Activated naive CD4-positive, alpha-beta T cell treated with anti-CD3 and anti-CD28 coated beads, Interleukin-2, amount 10 ng/mL, durations not matched to agents 7 days and 5 days (primary cell): ENCODE results near the gene SH3BP2.

Source experiments
- CTCF ChIA-PET: fragments of 350-600 bp; sonication (Branson Sonifier 250); formaldehyde crosslinking; loops from one replicate; lab custom pipeline; 2021; ENCODE audit warnings: antibody characterized with exemption; lab: Charles Lee
- DNase-seq: peaks from one replicate; pipeline ENCODE4 v3.0.0-alpha.2; 2020
- H3K27ac Mint-ChIP-seq: one replicate; pipeline ENCODE4 v1.8.0; 2021; ENCODE audit warnings: mild to moderate bottlenecking, moderate library complexity, mixed read lengths
- H3K27me3 Mint-ChIP-seq: one replicate; pipeline ENCODE4 v1.8.0; 2021; ENCODE audit warnings: mild to moderate bottlenecking, mixed read lengths
- H3K36me3 Mint-ChIP-seq: one replicate; pipeline ENCODE4 v1.8.0; 2021; ENCODE audit warnings: mixed read lengths
- H3K4me1 Mint-ChIP-seq: one replicate; pipeline ENCODE4 v1.8.0; 2021; ENCODE audit warnings: mixed read lengths
- H3K4me3 Mint-ChIP-seq: one replicate; pipeline ENCODE4 v1.8.0; 2021; ENCODE audit warnings: mild to moderate bottlenecking, moderate library complexity, mixed read lengths
- H3K9me3 Mint-ChIP-seq: one replicate; pipeline ENCODE4 v1.8.0; 2021; ENCODE audit warnings: mixed read lengths

Gene SH3BP2

DNA sequence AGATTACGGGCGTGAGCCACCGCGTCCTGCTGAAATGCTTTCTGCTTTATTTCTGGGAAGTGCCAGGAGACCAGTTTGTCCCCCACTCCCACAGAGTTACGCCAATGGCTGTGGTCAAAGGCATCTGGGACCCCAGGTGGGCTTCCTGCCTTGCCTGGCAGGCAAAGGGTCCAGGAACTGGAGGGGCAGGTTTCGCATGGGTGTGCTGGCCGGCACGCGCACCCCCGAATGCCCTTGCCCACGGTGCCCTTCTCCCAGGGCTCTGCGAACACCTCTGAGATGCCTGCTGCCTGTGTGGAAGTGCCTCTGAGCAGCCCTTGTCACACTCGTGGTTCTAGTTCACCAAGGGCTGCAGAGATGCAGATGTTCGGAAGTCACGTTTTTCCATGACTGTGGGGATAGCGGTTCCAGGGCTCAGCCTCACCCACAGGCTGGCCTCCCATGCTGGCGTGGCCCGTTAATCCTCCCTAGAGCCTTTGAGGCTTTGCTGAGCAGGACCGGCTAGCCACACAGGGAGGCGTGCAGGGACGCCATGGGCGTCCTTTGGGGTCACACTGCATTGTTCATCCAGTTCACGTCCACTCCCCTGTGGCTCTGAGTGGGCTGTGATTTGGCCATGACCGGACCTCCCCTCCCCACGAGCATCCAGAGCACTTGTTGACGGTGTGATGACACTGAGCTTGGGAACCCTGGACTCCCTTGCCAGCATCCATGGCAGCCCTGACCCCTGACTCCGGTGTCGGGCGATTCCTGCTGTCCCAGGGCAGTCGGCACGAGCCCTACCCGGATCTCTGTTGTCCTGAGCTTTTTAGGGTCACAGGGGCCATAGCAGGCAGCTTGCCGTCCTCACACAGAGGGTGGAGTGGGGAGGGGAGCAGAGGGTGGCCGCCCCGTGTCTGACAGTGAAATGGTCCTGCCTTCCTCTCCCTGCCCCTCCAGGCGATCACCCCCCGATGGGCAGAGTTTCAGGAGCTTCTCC lies 38.0 kb downstream of the SH3BP2 start:
- H3K4me1 Mint-ChIP-seq = peaks cover 22% of the 10 kb centered on the region
- no peaks in the 10 kb centered on the region for H3K9me3 Mint-ChIP-seq
- peaks cover 43% of the 10 kb centered on the region for H3K36me3 Mint-ChIP-seq
- peak; percentile 15 for DNase-seq
- peak overlapping the region; percentile 42 for H3K27ac Mint-ChIP-seq
- H3K4me3 Mint-ChIP-seq = no peak overlapping the region
- no peaks in the 10 kb centered on the region for H3K27me3 Mint-ChIP-seq
- CTCF ChIA-PET = no interaction called here

DNA sequence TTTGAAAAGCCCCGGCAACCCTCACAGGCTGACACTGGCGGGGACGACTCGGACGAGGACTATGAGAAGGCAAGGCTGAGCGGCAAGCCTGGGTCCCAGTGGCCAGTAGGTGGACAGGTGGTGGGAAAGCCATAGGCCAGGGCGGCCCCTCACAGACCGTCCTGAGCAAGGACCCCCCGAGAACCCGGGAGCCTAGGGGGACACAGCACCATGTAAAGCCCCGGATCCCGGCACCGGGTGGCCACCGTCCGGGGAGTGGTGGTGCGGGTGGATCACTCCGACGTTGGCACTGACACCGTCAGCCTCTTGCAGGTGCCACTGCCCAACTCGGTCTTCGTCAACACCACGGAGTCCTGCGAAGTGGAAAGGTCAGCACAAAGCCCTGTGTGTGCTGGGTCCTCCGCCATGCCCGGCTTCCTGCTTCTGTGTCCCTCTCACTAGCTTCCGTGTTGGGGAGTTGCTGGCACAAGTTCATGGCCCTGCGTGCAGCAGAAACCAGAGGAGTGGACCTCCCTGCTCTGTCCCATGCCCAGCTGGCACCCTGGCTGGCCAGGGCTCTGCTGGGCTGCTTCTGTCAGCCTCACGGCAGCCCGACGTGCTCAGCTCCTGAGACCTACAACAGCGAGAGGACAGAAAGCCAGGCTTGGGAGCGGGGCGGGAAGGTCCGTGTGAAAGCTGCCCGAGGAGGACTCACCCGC lies 38.9 kb downstream of the SH3BP2 start:
- no peaks in the 10 kb centered on the region for H3K27me3 Mint-ChIP-seq
- no peak overlapping the region for H3K27ac Mint-ChIP-seq
- H3K4me1 Mint-ChIP-seq = peaks cover 29% of the 10 kb centered on the region
- peak; percentile 16 for DNase-seq
- H3K4me3 Mint-ChIP-seq = no peak overlapping the region
- H3K9me3 Mint-ChIP-seq = no peaks in the 10 kb centered on the region
- CTCF ChIA-PET = no interaction called here
- H3K36me3 Mint-ChIP-seq = peaks cover 39% of the 10 kb centered on the region

DNA sequence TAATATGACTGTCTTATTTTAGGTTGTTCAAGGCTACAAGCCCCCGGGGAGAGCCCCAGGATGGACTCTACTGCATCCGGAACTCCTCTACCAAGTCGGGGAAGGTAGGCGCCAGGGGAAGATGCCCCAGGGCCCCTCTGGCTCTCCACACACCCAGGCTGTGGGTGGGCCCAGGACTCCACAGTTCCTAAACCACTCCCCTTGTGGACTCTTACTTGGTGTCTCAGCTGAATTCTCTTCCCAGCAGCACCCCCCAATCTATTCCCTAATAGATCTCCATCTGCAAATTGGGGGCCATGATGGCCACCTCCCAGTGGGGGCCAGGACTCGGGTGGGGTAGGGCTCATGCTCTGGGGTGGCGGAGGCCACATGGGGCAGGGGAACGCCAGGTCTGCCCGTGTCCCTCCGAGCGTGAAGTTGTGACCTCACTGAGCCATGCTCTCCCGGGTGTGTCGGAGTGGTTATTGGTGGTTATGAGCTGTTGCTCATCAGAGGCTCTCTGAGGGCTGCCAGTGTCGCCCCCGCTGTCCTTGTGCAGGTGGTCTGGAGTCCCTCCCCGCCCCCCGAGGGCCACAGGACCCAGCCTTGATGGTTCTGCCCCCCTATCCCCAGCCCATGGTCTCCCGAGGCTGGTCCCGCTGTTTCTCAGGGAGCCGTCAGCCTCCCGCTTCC lies 39.6 kb downstream of the SH3BP2 start:
- CTCF ChIA-PET = no interaction called here
- H3K36me3 Mint-ChIP-seq = peaks cover 38% of the 10 kb centered on the region

DNA sequence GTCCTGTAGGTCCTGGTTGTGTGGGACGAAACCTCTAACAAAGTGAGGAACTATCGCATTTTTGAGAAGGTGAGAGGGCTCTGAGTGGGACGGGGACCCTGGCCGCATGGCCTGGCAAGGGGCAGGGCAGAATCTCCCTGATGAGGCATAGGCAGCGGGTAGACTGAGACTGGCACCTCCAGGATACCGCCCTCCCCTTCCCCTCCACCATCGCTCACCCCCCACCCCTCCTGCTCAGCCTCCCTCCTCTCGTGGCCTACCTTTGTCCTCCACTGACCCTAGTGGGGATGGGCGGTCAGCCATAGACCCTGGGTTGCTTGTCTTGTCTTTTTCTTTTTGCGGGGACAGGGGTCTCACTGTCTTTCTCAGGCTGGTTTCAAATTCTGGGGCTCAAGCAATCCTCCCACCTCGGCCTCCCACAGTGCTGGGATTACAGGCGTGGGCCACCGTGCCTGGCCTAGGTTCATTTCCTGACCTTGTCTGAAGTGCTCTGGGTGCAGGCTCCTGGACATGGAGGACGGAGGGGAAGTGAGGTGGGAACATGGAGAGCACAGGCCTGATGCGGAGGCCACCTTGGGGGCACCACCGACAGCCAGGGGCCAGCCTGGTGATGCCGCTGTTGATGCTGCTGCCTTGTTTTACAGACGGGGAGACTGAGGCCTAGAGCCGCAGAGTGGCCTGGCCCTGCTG lies 40.2 kb downstream of the SH3BP2 start:
- CTCF ChIA-PET = no interaction called here
- H3K4me1 Mint-ChIP-seq = peaks cover 42% of the 10 kb centered on the region
- no peak overlapping the region for H3K4me3 Mint-ChIP-seq
- peaks cover 42% of the 10 kb centered on the region for H3K36me3 Mint-ChIP-seq
- DNase-seq = no peak
- no peaks in the 10 kb centered on the region for H3K27me3 Mint-ChIP-seq
- H3K9me3 Mint-ChIP-seq = no peaks in the 10 kb centered on the region
- H3K27ac Mint-ChIP-seq = no peak overlapping the region

More for the DNA sequence above, 39.6 kb downstream of the SH3BP2 start:
- DNase-seq = no peak
- no peak overlapping the region for H3K27ac Mint-ChIP-seq
- no peaks in the 10 kb centered on the region for H3K27me3 Mint-ChIP-seq
- peaks cover 36% of the 10 kb centered on the region for H3K4me1 Mint-ChIP-seq
- H3K9me3 Mint-ChIP-seq = no peaks in the 10 kb centered on the region
- no peak overlapping the region for H3K4me3 Mint-ChIP-seq

DNA sequence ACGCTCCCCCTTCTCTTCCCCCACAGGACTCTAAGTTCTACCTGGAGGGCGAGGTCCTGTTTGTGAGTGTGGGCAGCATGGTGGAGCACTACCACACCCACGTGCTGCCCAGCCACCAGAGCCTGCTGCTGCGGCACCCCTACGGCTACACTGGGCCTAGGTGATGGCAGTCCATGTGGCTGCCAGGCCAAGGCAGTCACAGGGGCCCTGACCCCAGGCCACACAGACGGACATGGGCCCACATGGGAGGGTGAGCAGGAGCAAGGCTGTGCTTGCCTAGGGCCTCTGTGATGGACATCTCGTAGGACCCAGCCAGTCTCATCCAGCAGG lies 40.8 kb downstream of the SH3BP2 start:
- Mint-ChIP-seq H3K27me3 (no peaks in the 10 kb centered on the region), H3K4me1 (peaks cover 48% of the 10 kb centered on the region), H3K36me3 (peaks cover 42% of the 10 kb centered on the region), H3K27ac (no peak overlapping the region), H3K4me3 (no peak overlapping the region), H3K9me3 (no peaks in the 10 kb centered on the region)
- CTCF ChIA-PET = no interaction called here
- DNase-seq = no peak

DNA sequence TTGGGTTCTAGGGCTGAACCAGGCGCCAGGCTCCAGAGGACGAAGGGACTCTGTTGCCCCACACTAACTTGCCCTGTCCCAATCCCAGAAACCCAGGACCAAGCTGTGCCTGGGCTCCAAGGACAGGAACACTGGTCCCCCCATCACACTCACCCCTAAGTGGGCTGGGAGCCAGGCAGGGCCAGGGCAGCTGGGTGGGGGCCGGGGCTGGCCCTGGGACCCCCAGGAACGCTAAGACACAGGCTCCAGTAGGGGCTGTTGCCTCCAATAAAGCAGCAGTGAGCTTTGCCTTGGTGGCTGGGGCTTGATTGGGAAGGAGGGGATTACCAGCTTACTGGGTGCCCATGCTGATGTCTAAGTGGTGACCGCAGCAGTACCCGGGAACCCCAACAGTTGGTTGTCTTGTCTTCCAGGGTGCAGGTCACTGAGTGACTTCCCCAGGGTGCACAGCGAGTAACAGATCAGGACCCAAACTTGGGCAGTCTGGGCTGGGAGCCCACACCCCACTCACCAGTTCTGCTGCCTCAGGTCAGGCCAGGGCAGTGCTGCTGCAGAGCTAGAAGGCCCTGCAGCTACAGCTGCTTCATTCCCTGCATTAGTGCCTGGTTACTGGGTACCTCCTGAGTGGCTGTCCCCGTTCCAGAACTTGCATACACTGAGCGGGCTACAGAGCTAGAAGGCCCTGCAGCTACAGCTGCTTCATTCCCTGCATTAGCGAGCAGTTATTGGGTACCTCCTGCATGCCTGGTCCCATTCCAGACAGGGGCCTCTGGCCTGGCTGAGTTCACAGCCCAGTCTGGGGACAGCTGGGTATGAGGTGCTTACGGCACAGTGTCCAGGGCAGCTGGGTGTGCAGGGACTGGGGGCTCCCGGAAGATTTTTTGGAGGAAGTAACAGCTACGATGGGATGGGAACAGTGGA lies 41.4 kb downstream of the SH3BP2 start:
- Mint-ChIP-seq H3K9me3 (no peaks in the 10 kb centered on the region), H3K4me3 (no peak overlapping the region), H3K27ac (peak overlapping the region; percentile 87), H3K36me3 (peaks cover 40% of the 10 kb centered on the region), H3K4me1 (peaks cover 53% of the 10 kb centered on the region), H3K27me3 (no peaks in the 10 kb centered on the region)
- CTCF ChIA-PET = no interaction called here
- DNase-seq = no peak

DNA sequence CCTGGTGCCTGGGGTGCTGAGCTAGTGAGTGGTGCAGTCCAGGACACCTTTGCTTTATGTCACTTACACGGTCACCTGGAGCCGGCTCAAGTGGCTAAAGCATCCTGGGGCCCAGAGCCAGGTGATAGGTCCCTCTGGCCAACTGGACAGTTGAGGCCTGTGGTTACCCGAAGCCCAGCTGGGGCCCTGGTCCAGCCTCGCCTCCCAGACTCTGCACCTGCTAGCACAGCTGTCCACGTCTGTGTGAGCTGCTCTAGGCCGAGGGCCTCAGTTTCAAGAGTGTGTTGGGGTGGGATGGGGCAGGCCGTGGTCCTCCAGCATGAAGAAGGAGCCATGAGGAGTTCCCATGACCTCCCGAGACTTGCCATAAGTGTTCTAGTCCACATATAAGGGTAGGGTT lies 43.1 kb downstream of the SH3BP2 start:
- no peak for DNase-seq
- Mint-ChIP-seq H3K27me3 (no peaks in the 10 kb centered on the region), H3K4me1 (peaks cover 58% of the 10 kb centered on the region), H3K9me3 (peaks cover 4% of the 10 kb centered on the region), H3K27ac (peak overlapping the region; percentile 5), H3K36me3 (peaks cover 46% of the 10 kb centered on the region), H3K4me3 (no peak overlapping the region)
- CTCF ChIA-PET = interaction anchor here (1.0 to 1.5 kb wide), 2 partner anchors 23 to 72 kb away, joined by 3 read pairs; no protein-coding TSS in a partner anchor

DNA sequence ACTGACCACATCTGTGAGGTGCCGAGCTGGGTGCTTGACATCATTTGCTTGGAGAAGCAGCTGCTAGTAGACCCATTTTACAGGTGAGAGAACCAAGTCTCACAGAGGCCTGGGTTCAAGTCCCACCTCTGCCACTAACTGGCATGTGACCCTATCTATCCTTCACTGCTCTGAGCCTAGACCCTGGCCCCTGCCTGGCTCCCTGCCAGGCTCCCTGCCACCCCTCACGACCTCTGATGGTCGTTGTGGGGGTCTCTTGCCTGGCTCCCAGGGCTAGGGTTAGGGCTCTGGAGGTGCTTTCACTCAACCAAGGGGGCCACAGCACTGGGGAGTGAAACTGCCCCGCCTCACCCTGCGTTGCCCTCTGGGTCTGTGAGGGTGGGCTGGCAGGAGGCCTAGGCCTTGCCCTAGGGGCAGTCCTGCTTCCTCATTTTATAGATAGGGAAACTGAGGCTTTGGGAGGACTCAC lies 43.5 kb downstream of the SH3BP2 start:
- CTCF ChIA-PET = interaction anchor here (1.0 to 1.5 kb wide), 2 partner anchors 23 to 73 kb away, joined by 3 read pairs; no protein-coding TSS in a partner anchor
- peaks cover 5% of the 10 kb centered on the region for H3K9me3 Mint-ChIP-seq
- DNase-seq = no peak
- H3K36me3 Mint-ChIP-seq = peaks cover 48% of the 10 kb centered on the region
- H3K4me3 Mint-ChIP-seq = no peak overlapping the region
- peaks cover 58% of the 10 kb centered on the region for H3K4me1 Mint-ChIP-seq
- peak overlapping the region; percentile 94 for H3K27ac Mint-ChIP-seq
- no peaks in the 10 kb centered on the region for H3K27me3 Mint-ChIP-seq

DNA sequence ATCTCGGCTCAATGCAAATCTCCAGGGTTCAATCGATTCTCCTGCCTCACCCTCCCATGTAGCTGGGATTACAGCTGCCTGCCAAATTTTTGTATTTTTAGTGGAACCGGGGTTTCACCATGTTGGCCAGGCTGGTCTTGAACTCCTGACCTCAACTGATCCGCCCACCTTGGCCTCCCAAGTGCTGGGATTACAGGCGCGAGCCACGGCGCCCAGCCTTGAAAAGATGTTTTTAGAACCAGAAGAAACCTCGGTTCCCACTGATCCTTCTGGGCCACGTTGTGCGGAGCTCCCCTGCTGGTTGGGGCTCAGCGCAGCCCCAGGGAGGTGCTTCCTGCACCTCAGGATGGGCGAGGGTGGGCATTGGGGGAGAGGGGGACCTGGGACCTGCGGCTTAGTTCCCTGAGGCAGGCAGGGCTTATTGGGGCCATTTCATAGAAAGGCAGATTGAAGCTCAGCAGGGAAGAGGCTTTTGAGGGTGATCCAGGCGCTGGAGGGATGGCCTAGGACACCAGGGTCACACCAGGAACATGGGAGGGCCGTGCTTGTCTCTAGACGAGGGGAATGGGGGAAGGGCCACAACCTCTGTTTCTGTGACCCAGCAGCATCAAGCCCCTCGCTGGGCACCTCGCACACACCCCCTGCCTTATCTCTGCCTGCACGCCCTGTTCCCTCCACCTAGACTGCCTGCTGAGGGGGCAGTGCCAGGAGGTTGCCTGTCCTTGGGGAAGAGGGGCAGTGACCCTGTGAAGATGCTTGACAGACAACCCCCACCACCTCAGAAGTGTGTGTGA lies 44.4 kb downstream of the SH3BP2 start:
- H3K27ac Mint-ChIP-seq = peak overlapping the region; percentile 94
- peaks cover 61% of the 10 kb centered on the region for H3K4me1 Mint-ChIP-seq
- peaks cover 47% of the 10 kb centered on the region for H3K36me3 Mint-ChIP-seq
- no peaks in the 10 kb centered on the region for H3K27me3 Mint-ChIP-seq
- peaks cover 7% of the 10 kb centered on the region for H3K9me3 Mint-ChIP-seq
- H3K4me3 Mint-ChIP-seq = peak overlapping the region; percentile 71
- CTCF ChIA-PET = no interaction called here
- no peak for DNase-seq

DNA sequence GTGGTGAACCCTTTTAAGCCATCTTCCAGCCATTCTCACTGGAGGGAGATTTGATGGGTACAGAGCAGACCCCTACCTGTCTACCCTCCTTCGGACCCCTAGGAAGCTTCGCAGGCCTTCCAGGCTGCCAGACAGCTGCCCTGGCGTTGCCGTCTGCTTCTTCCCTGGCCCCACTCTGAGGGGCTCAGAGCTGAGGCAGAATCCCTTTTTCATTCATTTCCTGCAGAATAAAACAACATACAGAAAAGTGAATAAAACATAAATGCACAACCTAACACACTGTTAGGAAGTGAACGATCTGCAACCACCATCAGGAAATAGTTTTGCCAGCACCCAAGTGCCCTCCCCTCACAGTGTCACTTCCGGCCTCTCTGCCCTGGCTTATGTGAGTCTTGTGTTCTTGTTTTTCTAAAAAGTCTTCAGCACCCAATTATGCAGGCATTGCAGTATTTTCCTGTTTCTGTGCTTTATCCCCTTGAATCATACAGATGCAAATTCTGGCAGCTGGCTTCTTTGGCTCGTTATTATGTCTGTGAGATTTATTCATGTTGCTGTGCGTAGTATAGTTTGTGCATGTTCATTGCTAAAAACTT lies 45.1 kb downstream of the SH3BP2 start:
- CTCF ChIA-PET = no interaction called here
- Mint-ChIP-seq H3K27me3 (no peaks in the 10 kb centered on the region), H3K36me3 (peaks cover 40% of the 10 kb centered on the region), H3K4me3 (peak overlapping the region; percentile 71), H3K4me1 (peaks cover 68% of the 10 kb centered on the region), H3K9me3 (peaks cover 7% of the 10 kb centered on the region), H3K27ac (peak overlapping the region; percentile 94)
- DNase-seq = peak; percentile 88

DNA sequence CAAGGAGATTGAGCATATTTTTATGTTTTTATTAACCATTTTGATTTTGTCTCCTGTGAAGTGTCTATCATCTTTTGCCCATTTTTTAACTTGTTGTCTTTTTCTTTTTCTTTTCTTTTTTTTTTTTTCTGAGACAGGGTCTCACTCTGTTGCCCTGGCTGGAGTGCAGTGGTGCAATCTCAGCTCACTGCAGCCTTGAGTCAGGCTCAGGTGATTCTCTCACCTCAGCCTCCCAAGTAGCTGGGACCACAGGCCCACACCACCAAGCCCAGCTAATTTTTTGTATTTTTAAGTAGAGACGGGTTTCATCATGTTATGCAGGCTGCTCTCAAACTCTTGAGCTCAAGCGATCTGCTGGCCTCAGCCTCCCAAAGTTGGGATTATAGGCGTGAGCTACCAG lies 46.2 kb downstream of the SH3BP2 start:
- H3K27me3 Mint-ChIP-seq = no peaks in the 10 kb centered on the region
- peak overlapping the region; percentile 71 for H3K4me3 Mint-ChIP-seq
- CTCF ChIA-PET = interaction anchor here (0.6 kb wide), 1 partner anchor 244 kb away, joined by 3 read pairs; no protein-coding TSS in a partner anchor
- DNase-seq = no peak
- H3K9me3 Mint-ChIP-seq = peaks cover 7% of the 10 kb centered on the region
- H3K36me3 Mint-ChIP-seq = peaks cover 36% of the 10 kb centered on the region
- H3K4me1 Mint-ChIP-seq = peaks cover 65% of the 10 kb centered on the region
- peak overlapping the region; percentile 94 for H3K27ac Mint-ChIP-seq

DNA sequence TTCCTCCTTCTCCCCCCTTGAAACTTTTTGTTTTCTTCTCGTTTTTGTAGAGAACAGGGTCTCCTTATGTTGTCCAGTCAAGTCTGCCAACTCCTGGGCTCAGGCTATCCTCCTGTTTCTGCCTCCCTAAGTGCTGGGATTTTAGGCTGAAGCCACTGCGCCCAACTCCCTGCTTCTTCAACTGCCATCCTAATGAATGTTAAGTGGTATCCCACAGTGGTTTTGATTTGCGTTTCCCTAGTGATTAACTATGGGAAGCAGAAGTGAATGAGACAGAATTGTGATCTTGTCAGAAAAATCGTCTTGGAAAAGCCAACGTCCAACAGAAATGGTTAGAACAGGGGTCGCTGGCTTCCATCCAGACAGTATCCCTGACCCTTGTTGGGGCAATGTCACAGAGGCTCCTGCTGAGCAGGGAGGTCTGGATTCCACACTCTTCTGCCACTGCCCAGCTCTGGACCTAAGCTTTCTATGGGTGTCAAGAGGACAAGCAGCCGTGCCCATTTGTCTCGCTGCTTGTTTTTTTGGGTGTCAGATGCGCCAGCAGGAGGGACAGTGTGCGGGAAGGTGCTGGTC lies 49.9 kb downstream of the SH3BP2 start:
- peaks cover 30% of the 10 kb centered on the region for H3K36me3 Mint-ChIP-seq
- CTCF ChIA-PET = no interaction called here
- H3K4me1 Mint-ChIP-seq = peaks cover 59% of the 10 kb centered on the region
- DNase-seq = no peak
- H3K9me3 Mint-ChIP-seq = peaks cover 7% of the 10 kb centered on the region
- no peaks in the 10 kb centered on the region for H3K27me3 Mint-ChIP-seq
- peak overlapping the region; percentile 43 for H3K27ac Mint-ChIP-seq
- H3K4me3 Mint-ChIP-seq = peak overlapping the region; percentile 88
